A549 treated with GW870086 at 1 μM for 4 hours (cell line): ENCODE results near the gene VAMP8. TPM values are rescaled to one million over a fixed set of nuclear protein-coding genes. Genes with fewer than 3 reads are reported as not detected.

ENCODE experiments used
- total RNA-seq: library from RNA; stranded (reverse); fragments of 200-300 nt; extraction: Qiagen RNA extraction; gene quantifications from 5 replicates; pipeline ENCODE4 v1.2.3, GENCODE V29; 2022; ENCODE audit warnings: low read depth

Gene VAMP8
- total RNA-seq, result 15.8 to 18.4 TPM (median 17.3 TPM) in 5 replicates

DNA sequence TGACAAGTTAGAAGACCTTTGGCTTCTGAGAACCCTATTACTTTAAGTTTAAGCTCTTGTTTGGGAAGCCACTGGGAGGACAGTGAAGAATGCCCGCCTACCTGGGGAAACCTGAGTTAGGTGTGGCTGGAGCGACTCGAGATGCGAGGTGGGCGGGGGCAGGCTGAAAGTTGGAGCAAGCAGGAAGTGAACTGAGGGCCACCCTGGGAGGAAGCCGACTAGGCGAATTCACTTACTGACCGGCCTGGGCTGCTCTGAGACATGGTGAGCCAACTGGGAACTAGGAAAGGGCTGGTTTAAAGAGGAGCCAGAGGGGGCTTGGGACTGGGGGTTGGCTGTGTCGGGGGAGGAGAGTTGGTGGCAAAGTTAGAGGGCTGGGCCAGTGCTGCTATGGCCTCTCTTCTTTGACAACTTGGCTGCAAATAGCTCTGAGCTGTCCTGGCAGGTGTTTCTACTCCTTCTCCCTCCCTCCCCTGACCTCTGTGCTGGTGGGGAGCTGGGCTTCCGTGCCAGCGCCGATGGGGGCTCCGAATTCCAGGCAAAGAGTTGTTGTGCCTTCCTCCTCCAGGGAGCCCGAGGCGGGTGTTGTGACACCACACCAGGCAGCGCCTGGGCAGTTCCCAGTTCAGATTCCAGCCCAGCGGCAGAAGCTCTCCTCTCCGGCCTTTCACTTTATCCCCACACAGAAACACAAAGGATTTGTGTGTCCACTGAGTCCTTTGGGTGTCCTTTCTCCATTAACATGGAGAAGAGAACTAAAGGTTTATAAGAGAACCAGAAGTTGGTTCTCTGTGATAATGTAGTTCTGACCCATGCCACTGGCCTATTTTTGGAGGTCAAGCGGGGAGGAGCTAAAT lies at the start of gene VAMP8:
Gene VAMP8 (plus strand): TSS at position 201 of the 857 bp plus-strand sequence. CDS start 61 bp downstream, at position 262.

DNA sequence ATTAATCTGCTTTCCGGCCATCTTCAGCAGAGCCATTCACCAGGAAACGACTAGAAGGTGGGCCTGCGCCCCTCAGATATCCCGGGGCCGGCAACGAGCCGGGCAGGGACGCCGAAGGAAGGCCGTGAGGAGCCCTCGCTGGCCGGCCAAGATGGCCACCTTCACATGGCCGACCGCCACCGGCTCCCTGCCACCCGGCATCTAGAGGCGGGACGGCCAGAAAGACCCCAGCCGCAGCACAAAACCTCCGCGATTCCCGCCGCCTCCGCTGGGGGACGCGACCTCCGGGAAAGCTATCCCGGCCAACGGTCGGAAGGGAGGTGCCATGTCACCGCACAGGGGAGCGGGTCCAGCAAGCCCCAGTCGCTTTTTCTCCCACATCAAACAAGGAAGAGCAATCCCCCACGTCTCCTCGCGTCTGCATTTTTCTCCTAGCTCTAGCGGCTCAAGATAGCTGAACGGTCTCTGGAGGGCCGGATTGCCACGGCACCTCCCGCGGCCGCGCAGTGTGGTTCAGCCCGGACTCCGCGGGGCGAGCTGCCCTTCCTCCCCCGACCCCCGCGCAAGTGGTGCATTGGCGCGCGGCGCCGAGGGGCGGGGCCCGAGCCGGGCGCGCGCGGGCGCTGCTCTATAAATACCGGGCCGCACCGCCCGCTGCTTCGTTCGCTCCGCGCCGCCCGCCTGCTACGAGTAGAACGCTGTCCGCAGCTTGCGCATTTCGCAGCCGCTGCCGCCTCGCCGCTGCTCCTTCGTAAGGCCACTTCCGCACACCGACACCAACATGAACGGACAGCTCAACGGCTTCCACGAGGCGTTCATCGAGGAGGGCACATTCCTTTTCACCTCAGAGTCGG lies 38.7 kb upstream of the VAMP8 start, which contains the start of gene MAT2A:
Gene MAT2A (plus strand): TSS at position 662 of the 854 bp plus-strand sequence. CDS start 120 bp downstream, at position 782.

DNA sequence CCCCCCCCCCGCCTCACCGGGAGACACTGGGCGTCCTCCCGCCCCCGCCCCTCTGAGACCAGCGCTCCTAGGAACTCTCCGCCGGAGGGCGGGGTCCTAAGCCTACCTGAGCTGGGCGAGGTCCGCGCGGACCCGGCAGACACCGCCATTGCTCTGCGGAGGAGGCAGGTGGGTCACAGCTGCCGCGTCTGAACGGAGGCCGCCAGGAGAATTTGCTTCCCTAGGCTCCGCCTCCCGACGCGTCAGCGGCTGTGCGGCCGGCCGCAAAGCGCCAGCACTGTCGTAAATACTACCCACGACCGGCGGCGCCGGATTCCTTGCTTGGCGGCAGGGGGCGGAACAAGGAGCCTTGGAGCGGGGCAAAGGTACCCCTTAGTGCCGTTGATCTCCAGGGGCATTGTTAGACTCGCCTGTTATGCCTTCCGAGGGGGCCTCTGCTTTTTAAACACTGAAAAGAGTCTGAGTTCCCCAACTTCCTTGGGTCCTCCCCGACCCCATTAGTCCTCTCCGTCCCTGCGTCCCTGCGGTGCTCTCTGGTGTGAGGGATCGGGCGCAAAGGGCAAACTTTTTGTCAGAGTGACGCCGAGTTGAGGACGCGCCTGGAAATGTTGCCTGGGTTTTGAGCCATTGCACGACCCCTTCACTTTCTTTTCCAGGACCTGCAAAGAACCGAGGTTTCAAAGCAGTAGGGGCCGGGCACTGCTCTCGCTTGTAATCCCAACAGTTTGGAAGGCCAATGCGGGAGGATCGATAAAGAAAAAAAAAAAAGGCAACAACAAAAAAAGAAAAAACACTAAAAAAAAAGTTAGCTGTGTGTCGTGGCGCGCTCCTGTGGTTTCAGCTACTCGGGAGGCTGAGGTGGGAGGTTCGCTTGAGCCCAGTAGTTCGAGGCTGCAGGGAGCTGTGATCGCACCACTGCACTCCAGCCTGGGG lies 15.8 kb upstream of the VAMP8 start, which contains the start of gene GGCX:
Gene GGCX (minus strand): TSS at position 214 of the 933 bp plus-strand sequence. CDS start 65 bp downstream, at position 149.

DNA sequence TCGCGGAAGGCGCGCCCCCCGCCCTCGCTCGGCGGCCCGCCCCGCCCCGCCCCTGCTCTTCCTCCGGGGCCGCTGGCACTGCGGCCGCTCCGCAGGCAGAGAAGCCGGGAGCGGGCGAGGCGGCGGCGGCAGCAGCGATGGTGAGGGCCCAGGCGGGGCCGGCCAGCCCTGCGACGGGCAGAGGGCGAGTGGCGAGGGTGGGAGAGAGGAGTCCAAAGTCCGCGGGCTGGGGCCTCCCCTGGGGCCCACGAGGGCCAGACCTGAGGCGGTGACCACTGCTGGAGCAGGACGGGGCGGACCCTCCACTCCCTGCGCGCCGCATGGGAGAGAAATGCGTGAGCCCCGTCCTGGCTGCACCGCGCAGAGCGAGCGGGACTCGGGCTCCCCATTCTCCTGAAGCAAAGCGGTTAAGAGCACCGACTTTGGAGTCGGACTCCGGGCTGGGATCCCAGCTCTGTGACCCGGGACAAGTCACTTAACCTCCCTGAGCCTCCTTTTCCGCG lies 7.0 kb downstream of the VAMP8 start, which contains the start of gene VAMP5:
Gene VAMP5 (plus strand): TSS at position 78 of the 503 bp plus-strand sequence. CDS start 60 bp downstream, at position 138.

DNA sequence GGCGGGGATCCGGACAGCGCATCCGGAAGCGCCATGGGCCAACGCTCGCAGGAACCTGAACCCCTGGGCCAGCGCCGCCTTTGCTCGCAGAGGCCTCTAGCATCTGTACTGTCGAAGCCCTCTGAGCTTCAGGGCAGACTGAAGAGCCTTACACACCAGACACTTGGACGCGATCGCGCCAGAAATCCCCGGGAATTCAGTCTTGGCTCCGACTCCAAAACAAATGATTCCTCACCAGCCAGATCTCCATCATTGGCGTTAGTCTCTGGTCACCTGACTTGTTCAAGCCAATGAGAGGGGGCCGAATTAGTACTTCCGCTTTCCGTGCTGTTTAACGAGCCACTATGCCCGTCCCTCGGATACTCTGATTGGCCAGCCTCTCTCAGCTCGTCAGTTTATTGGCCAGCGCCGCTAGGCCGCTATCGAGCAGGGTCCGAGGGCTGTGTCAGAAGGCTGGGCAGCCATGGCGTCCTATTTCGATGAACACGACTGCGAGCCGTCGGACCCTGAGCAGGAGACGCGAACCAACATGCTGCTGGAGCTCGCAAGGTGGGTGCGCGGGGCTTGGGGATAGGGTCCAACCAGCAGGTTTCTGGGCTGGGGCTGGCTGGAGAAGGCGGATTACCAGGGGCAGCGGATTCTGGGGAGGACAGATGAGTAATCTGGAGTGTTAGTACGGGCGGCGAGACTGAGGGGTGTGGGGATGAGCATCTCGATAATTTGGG lies 18.1 kb downstream of the VAMP8 start, which contains the start of gene RNF181:
Gene RNF181 (plus strand): TSS at position 445 of the 725 bp plus-strand sequence. CDS start 19 bp downstream, at position 464.

DNA sequence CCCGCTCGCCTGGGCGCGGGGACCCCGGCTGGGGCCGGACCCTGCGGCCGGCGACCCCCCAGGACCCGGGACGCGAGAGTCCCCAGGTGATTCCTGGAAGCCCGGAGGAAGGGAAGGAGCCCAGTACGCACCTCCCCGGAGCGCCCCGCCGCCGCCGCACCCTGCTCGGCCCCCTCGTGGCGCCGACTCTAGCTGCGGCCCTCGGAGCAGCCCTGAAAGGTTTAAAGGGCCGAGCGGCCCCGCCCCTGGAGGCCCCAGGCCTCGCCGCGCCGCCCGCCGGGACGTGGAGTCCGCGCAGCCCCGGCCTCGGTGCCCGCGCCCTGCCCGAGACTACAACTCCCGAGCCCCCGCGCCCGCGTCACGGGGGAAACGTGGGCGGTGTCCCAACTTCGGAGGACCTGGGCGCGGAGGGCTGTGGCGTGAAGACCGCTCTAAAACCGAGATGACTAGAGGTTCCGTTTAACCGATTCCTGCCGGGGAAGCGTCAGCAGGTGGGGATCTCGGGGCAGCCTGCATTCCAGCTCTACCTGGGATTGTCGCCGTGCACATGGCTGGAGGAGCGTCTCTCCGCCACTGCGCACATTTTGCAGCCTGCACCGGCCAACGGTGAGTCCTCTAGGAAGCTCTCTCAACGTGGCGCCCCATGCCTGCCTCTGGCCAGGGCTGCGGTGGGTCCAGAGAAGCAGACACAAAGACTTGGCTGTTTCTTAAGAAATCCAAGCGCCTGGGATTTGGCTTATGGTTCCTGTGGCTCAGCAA lies 25.3 kb downstream of the VAMP8 start, which contains the start of gene TMEM150A:
Gene TMEM150A (minus strand): TSS at position 223 of the 759 bp plus-strand sequence. CDS start 750 bp downstream, outside the sequence.

DNA sequence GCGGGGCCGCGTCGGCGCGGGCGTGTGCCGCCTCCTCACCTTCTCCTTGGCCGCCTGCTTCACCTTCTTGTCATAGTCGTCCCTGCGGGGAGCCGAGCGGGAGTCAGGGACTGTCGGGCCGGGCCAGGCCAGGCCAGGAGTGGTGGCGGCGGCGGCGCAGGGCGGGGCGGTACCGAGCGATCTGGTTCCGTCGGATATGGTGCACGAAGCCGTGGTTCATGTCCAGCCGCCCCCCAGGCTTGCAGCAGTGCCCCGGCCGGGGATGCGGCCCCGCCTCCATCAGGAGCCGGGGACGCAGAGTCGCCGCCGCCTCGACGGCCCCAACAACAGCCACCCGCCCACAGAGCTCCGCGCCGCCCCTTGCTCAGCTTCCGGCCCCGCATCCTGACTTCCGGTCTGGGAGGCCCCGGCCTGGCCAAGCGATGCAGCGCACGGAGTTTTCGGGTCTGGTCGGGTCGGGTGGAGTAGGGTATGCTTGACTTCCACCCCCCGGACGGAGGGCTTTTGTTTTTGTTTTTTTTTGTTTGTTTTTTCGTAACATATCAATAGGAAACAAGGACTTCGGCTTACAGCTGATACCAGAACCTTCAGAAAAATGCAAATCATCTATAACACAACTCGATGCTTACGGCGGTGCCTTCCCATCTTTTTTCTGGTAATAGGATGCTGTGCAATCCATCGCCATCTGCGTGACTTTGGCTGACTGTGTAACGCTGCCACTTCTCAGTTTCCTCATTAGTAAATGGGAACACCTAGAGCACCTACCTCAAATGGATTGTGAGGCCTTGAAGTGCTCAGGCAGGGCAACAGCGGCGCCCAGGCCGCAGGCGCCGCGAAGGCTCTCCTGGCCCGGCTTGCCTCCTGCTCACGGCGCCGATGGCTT lies 34.6 kb downstream of the VAMP8 start, which contains the start of gene C2orf68:
Gene C2orf68 (minus strand): TSS at position 362 of the 883 bp plus-strand sequence. CDS start 82 bp downstream, at position 280.

Other genes with a start within 250 kb of the VAMP8 start
- 82.0 to 110 TPM (median 102 TPM) in 5 replicates for gene TGOLN2, start 249.6 kb upstream of the VAMP8 start, total RNA-seq
- 46.0 to 55.7 TPM (median 53.1 TPM) in 5 replicates for gene RETSAT, start 223.1 kb upstream of the VAMP8 start, total RNA-seq
- gene ELMOD3, start 222.8 kb upstream of the VAMP8 start, total RNA-seq, result 10.4 to 13.1 TPM (median 12.4 TPM) in 5 replicates
- gene CAPG, start 167.2 kb upstream of the VAMP8 start, total RNA-seq, result 86.9 to 120 TPM (median 101 TPM) in 5 replicates
- 0.54 to 0.99 TPM (median 0.62 TPM) in 5 replicates for gene SH2D6, start 158.9 kb upstream of the VAMP8 start, total RNA-seq
- gene MAT2A, start 38.4 kb upstream of the VAMP8 start, total RNA-seq, result 532 to 563 TPM (median 545 TPM) in 5 replicates
- gene GGCX, start 16.1 kb upstream of the VAMP8 start, total RNA-seq, result 41.7 to 44.9 TPM (median 44.0 TPM) in 5 replicates
- 0.28 to 0.31 TPM in 2 of 5 replicates, not detected in the others for gene VAMP5, start 6.8 kb downstream of the VAMP8 start, total RNA-seq
- gene RNF181, start 18.2 kb downstream of the VAMP8 start, total RNA-seq, result 182 to 190 TPM (median 190 TPM) in 5 replicates
- gene TMEM150A, start 25.1 kb downstream of the VAMP8 start, total RNA-seq, result 11.7 to 15.1 TPM (median 13.9 TPM) in 5 replicates
- gene C2orf68, start 34.5 kb downstream of the VAMP8 start, total RNA-seq, result 20.2 to 27.4 TPM (median 23.4 TPM) in 5 replicates
- gene USP39, start 38.6 kb downstream of the VAMP8 start, total RNA-seq, result 68.0 to 77.1 TPM (median 71.1 TPM) in 5 replicates
- gene SFTPB, start 90.6 kb downstream of the VAMP8 start, total RNA-seq, result 0.09 to 0.29 TPM (median 0.21 TPM) in 4 of 5 replicates, not detected in the other
- gene GNLY, start 116.8 kb downstream of the VAMP8 start, total RNA-seq, result 0.28 TPM in 1 of 5 replicates, not detected in the others
- 7.2 to 10.5 TPM (median 8.1 TPM) in 5 replicates for gene ATOH8, start 176.4 kb downstream of the VAMP8 start, total RNA-seq